ENCODE data around the gene IL17C.

GRCh38 chr16:88653101-88653500 is 14.7 kb downstream of the IL17C start:
- TF ChIP-seq CTCF (IDR thresholded peaks at IDR 0.05; ENCODE audit: low read length), result no peak
- TF ChIP-seq EZH2 (IDR thresholded peaks at IDR 0.05; ENCODE audit: borderline replicate concordance, low read length), result no peak
